ENCODE results near the gene NFKBIL1. TPM values are rescaled to one million over a fixed set of nuclear protein-coding genes. Genes with fewer than 3 reads are reported as not detected.

NFKBIL1 gene
- total RNA-seq, 1 donor from 2014 or later: 33.2 TPM

GRCh38 chr6:31557443-31558317 lies 10.3 kb downstream of the NFKBIL1 start:
- H3K4me1 Mint-ChIP-seq (ENCODE audit: unreplicated experiment): peaks cover 23% of the 10 kb centered on the region
- DNase-seq (ENCODE audit: extremely low spot score, unreplicated experiment): no peak
- H3K27ac Mint-ChIP-seq (ENCODE audit: unreplicated experiment): no peak overlapping the region
- peaks cover 38% of the 10 kb centered on the region for H3K36me3 Mint-ChIP-seq (ENCODE audit: unreplicated experiment)
- no peak for TF ChIP-seq CTCF (IDR thresholded peaks at IDR 0.05)
- no peaks in the 10 kb centered on the region for H3K9me3 Mint-ChIP-seq (ENCODE audit: unreplicated experiment)
- H3K4me3 Mint-ChIP-seq (ENCODE audit: unreplicated experiment): no peak overlapping the region
- no peaks in the 10 kb centered on the region for H3K27me3 Mint-ChIP-seq (ENCODE audit: unreplicated experiment)

- Mint-ChIP-seq H3K27ac (ENCODE audit: unreplicated experiment) (no peak overlapping the region), H3K4me3 (ENCODE audit: unreplicated experiment) (no peak overlapping the region), H3K36me3 (ENCODE audit: unreplicated experiment) (peaks cover 36% of the 10 kb centered on the region), H3K4me1 (ENCODE audit: unreplicated experiment) (peaks cover 25% of the 10 kb centered on the region), H3K9me3 (ENCODE audit: unreplicated experiment) (no peaks in the 10 kb centered on the region), H3K27me3 (ENCODE audit: unreplicated experiment) (no peaks in the 10 kb centered on the region)
- DNase-seq (ENCODE audit: extremely low spot score, unreplicated experiment): no peak
- TF ChIP-seq CTCF (IDR thresholded peaks at IDR 0.05): no peak
These were observed 10.9 kb downstream of the NFKBIL1 start for GRCh38 chr6:31558318-31558625.

- H3K4me3 Mint-ChIP-seq (ENCODE audit: unreplicated experiment): no peak overlapping the region
- peaks cover 25% of the 10 kb centered on the region for H3K4me1 Mint-ChIP-seq (ENCODE audit: unreplicated experiment)
- no peak for TF ChIP-seq CTCF (IDR thresholded peaks at IDR 0.05)
- H3K36me3 Mint-ChIP-seq (ENCODE audit: unreplicated experiment): peaks cover 35% of the 10 kb centered on the region
- DNase-seq (ENCODE audit: extremely low spot score, unreplicated experiment): no peak
- no peaks in the 10 kb centered on the region for H3K27me3 Mint-ChIP-seq (ENCODE audit: unreplicated experiment)
- H3K27ac Mint-ChIP-seq (ENCODE audit: unreplicated experiment): peak overlapping the region; percentile 72
- no peaks in the 10 kb centered on the region for H3K9me3 Mint-ChIP-seq (ENCODE audit: unreplicated experiment)
These were observed 11.5 kb downstream of the NFKBIL1 start for GRCh38 chr6:31558631-31559500.

DNA sequence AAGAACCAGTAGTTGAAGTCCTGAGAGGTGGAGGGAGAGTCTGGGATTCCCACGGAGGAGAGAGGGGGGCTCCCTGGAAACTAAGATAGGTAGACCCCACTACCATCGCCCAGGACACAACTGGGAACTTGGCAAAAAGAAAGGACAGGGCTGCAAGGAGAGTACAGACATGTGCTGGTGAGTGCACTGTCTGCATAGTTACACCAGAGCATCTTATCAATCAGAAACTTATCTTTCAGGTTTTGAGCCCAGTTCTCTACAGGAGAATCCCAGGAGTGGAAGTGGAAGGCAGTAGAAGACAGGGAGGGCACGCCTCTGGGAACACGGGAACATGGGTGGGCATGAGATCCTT lies 12.2 kb downstream of the NFKBIL1 start:
- no peaks in the 10 kb centered on the region for H3K9me3 Mint-ChIP-seq (ENCODE audit: unreplicated experiment)
- DNase-seq (ENCODE audit: extremely low spot score, unreplicated experiment): no peak
- H3K27ac Mint-ChIP-seq (ENCODE audit: unreplicated experiment): peak overlapping the region; percentile 72

More for the DNA sequence above, 12.2 kb downstream of the NFKBIL1 start:
- Mint-ChIP-seq H3K4me3 (ENCODE audit: unreplicated experiment) (no peak overlapping the region), H3K4me1 (ENCODE audit: unreplicated experiment) (peaks cover 25% of the 10 kb centered on the region), H3K36me3 (ENCODE audit: unreplicated experiment) (peaks cover 32% of the 10 kb centered on the region), H3K27me3 (ENCODE audit: unreplicated experiment) (no peaks in the 10 kb centered on the region)
- no peak for TF ChIP-seq CTCF (IDR thresholded peaks at IDR 0.05)
